Measurements from ENCODE around the gene TRAPPC12. TPM values are rescaled to one million over a fixed set of nuclear protein-coding genes. Genes with fewer than 3 reads are reported as not detected.
"Not testable (repeated sequence)": the region's sequence is repeated elsewhere in the genome, so short reads cannot be mapped to it uniquely, and the experiment has no call there.

TRAPPC12 gene
- total RNA-seq, 1 donor from 2014 or later, result 101 TPM

DNA sequence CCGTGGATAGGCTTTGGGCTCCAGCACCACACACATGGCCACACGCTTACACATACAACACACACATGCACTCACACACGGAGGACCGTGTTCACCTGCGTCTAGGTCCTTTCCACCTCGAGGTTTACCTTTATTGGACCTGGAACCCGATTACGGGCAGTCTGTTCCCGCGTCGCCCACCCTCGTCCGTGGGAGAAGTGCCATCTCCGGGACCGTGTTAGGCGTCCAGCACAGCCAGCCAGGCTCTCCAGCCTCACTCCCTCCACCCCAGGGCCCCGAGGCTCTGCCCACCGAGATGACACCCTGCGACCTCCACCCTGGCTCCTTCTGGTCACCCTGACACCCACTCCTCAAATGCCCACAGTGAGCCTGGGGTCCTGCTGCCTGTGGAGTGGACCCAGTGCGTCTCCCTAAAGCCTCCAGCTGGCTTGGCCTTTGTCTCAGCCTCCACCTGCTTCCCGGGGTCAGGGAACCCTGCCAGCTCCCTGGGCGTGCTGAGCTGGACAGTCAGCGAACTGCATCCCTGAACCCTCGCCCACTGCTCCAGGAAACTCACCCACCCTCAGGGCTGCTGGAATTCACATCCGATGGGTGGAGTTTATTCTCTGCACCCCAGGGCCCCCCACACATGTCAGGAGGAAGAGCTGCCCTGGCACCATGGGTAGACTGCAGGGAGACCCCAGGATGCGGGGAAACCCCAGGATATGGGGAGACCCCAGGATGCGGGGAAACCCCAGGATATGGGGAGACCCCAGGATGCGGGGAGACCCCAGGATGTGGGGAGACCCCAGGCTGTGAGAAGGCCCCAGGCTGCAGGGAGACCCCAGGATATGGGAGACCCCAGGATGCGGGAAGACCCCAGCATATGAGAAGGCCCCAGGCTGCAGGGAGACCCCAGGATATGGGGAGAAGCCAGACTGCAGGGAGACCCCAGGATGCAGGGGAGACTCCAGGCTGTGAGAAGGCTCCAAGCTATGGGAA, 106.8 kb downstream of the TRAPPC12 start:
- Mint-ChIP-seq H3K27me3 (ENCODE audit: insufficient read depth) (no peaks in the 10 kb centered on the region), H3K36me3 (ENCODE audit: low read depth) (peaks cover 3% of the 10 kb centered on the region), H3K9me3 (no peaks in the 10 kb centered on the region), H3K27ac (no peak overlapping the region), H3K4me3 (no peak overlapping the region), H3K4me1 (ENCODE audit: low read depth) (no peaks in the 10 kb centered on the region)
- intact Hi-C loops (cut with micrococcal nuclease), result no loop called here
- DNase-seq (ENCODE audit: low spot score), result no peak

DNA sequence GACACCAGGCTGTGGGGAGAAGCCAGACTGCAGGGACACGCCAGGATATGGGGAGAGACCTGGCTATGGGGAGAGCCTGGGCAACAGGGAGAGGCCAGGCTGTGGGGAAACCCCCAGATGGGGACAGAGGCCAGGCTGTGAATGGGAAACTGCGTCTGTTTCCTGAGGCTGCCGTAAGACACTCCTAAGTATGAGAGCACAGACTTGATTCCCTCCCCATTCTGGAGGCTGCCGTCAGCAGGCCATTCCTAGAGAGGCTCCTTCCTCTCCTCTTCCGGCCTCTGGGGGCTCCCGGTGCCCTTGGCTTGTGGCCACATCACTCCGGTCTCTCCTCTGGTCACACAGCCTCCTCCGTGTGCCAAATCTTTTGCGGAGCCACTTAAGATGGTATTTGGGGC, 107.5 kb downstream of the TRAPPC12 start:
- no peak for DNase-seq (ENCODE audit: low spot score)
- H3K4me3 Mint-ChIP-seq, result no peak overlapping the region
- peaks cover 3% of the 10 kb centered on the region for H3K36me3 Mint-ChIP-seq (ENCODE audit: low read depth)
- intact Hi-C loops (cut with micrococcal nuclease), result no loop called here
- no peaks in the 10 kb centered on the region for H3K27me3 Mint-ChIP-seq (ENCODE audit: insufficient read depth)
- no peaks in the 10 kb centered on the region for H3K9me3 Mint-ChIP-seq
- no peak overlapping the region for H3K27ac Mint-ChIP-seq
- no peaks in the 10 kb centered on the region for H3K4me1 Mint-ChIP-seq (ENCODE audit: low read depth)

DNA sequence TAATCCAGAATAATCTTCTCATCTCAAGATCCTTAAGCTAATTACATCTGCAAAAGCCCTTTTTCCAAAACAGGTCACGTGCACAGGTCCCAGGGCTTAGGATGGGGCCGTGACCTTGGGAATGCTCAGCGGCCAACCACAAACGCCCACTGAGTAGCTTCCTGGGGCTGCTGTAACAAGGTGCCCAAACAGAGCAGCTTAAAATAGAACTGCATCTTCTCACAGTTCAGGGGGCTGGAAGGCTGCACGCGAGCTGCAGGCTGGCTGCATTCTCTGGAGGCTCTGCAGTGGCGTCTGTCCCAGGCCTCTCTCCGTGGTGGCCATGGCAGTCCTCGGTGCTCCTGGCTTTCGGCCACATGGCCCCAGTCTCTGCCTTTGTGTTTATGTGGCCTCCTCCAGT, 107.9 kb downstream of the TRAPPC12 start:
- DNase-seq (ENCODE audit: low spot score), result no peak
- H3K27ac Mint-ChIP-seq, result no peak overlapping the region
- peaks cover 3% of the 10 kb centered on the region for H3K36me3 Mint-ChIP-seq (ENCODE audit: low read depth)
- H3K4me3 Mint-ChIP-seq, result no peak overlapping the region
- no peaks in the 10 kb centered on the region for H3K27me3 Mint-ChIP-seq (ENCODE audit: insufficient read depth)
- H3K9me3 Mint-ChIP-seq, result no peaks in the 10 kb centered on the region
- intact Hi-C loops (cut with micrococcal nuclease), result no loop called here
- no peaks in the 10 kb centered on the region for H3K4me1 Mint-ChIP-seq (ENCODE audit: low read depth)

DNA sequence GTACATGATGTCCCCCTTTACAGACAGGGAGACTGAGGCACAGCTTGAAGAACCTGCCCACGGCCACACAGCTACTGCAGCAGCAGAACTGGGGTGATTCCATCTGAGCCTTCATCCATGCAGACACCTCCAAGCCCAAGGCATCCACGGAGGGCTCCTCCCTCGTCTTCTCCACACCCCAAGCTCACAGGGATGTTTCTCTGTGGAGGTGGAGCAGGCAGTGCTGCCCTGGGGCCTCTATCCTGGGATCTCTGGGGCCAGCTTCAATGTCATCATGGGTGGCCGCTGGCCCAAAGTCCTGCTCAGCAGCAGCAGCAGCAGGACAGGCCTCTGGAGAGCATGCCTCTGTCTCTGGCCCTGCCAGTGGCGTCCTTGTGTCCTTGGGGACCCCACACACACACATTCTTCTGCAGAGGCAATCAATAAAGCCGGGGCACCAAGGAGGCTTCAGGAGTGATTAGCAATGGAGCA, 108.6 kb downstream of the TRAPPC12 start:
- no peaks in the 10 kb centered on the region for H3K27me3 Mint-ChIP-seq (ENCODE audit: insufficient read depth)
- no peaks in the 10 kb centered on the region for H3K9me3 Mint-ChIP-seq
- intact Hi-C loops (cut with micrococcal nuclease), result no loop called here
- H3K36me3 Mint-ChIP-seq (ENCODE audit: low read depth), result peaks cover 3% of the 10 kb centered on the region
- H3K4me1 Mint-ChIP-seq (ENCODE audit: low read depth), result no peaks in the 10 kb centered on the region
- no peak overlapping the region for H3K27ac Mint-ChIP-seq
- no peak for DNase-seq (ENCODE audit: low spot score)
- no peak overlapping the region for H3K4me3 Mint-ChIP-seq

DNA sequence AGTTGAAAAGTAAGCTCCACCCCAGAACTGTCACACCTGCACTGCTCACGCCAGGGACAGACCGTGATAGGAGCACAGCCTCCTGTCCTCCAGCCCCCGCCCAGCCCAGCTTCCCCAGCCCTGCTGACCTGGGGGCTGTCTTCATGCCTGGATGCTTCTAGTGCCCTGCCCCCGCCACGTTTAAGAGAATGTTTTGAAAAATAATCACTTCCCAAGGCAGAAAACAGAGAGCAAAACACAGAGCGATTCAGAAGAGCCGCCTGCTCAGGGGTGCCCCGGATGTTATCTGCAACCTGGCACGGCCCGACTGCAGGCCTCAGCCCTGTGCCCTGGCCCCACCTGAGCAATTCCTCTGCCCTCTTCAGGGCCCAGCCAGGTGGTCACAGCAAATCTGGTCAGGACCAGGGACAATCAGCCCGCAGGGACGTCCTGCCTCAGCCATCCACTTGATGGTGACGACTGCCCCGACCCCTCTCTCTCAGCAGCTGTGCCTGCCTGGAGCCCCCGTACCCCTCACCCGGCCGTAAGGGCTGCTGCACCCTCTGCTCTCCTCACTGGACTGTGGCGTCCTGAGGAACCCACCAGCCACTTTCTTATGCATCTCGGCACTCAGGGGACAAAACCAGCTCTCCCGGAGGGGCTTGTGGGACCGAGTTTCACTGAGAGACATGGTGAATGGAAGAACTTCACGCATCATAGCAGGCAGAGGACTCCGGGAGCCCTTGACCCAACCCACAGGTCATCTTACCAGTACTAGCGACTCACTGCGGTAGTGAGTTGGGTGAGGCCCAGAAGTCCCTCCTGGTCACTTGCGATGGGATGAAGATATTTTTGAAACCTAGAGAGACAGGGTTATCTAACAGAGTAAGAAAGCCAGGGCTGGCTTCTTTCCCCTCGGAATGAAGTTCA, 109.6 kb downstream of the TRAPPC12 start:
- Mint-ChIP-seq H3K4me1 (ENCODE audit: low read depth) (no peaks in the 10 kb centered on the region), H3K9me3 (no peaks in the 10 kb centered on the region), H3K4me3 (no peak overlapping the region), H3K27ac (no peak overlapping the region), H3K36me3 (ENCODE audit: low read depth) (peaks cover 3% of the 10 kb centered on the region), H3K27me3 (ENCODE audit: insufficient read depth) (no peaks in the 10 kb centered on the region)
- intact Hi-C loops (cut with micrococcal nuclease), result no loop called here
- no peak for DNase-seq (ENCODE audit: low spot score)

DNA sequence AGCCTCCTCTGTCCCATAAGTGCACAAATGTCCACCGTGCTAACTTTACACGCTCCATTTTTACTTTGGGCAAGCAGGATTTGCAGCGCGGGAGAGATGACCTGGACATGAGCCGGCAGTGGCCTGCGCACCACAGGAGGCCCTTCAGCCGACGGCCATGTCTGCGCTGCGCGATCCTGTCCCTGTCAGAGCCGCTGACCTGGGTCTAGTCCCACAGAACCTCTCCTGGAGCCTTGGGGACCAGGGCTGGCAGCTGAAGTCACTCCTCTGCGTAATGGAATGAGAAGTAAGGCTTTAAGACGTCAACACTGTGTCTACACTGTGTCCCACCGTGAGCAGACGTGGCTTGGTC, 110.2 kb downstream of the TRAPPC12 start:
- H3K27ac Mint-ChIP-seq, result no peak overlapping the region
- H3K4me1 Mint-ChIP-seq (ENCODE audit: low read depth), result no peaks in the 10 kb centered on the region
- H3K36me3 Mint-ChIP-seq (ENCODE audit: low read depth), result peaks cover 3% of the 10 kb centered on the region
- intact Hi-C loops (cut with micrococcal nuclease), result no loop called here
- no peak for DNase-seq (ENCODE audit: low spot score)
- H3K9me3 Mint-ChIP-seq, result no peaks in the 10 kb centered on the region
- H3K4me3 Mint-ChIP-seq, result no peak overlapping the region
- H3K27me3 Mint-ChIP-seq (ENCODE audit: insufficient read depth), result no peaks in the 10 kb centered on the region

DNA sequence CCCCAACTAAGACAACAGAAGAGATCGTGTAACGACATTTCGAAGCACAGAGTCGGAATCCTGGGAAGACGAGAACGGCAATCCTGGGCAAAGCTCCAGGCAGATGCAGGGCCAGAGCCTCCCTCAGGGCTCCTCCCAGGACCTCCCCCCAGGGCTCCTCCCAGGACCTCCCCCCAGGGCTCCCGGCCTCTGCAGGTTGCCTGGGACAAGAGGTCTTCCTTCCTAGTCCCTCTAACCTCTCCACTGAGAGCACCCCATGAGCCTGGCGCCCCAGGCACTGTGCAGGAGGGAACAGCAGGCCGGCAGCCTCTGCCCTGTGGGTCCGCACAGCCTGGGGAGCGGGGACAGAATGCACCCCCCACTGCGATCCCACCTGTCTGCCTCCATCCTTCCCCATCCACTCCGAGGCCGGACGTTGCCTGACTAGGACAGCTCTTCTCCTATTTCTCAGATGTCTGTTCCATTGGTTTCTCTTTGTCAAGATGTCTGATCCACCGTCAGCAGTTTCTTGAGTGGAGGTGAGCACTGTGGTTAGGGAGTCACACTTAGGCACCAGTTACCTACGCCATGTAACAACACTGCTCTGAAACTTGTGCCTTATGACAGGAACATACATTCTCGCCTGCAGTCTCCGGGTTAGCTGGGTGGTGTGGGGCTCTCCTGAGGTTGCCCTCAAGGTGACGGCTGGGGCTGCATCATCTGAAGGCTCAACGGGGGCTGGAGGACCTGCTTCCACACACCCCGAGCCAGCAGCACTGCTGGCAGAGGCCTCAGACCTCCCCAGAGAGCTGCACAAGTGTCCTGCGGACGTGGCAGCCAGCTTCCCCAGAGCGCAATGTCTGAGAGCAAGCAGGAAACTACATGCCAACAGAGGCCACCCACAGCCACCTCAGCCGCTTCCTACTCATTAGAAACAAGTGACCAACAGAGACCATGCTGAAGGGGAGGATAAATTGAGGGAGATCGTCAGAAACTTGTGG, 111.0 kb downstream of the TRAPPC12 start:
- intact Hi-C loops (cut with micrococcal nuclease), result no loop called here
- Mint-ChIP-seq H3K4me1 (ENCODE audit: low read depth) (no peaks in the 10 kb centered on the region), H3K4me3 (no peak overlapping the region), H3K27me3 (ENCODE audit: insufficient read depth) (no peaks in the 10 kb centered on the region), H3K9me3 (no peaks in the 10 kb centered on the region), H3K27ac (no peak overlapping the region), H3K36me3 (ENCODE audit: low read depth) (peaks cover 3% of the 10 kb centered on the region)
- no peak for DNase-seq (ENCODE audit: low spot score)

DNA sequence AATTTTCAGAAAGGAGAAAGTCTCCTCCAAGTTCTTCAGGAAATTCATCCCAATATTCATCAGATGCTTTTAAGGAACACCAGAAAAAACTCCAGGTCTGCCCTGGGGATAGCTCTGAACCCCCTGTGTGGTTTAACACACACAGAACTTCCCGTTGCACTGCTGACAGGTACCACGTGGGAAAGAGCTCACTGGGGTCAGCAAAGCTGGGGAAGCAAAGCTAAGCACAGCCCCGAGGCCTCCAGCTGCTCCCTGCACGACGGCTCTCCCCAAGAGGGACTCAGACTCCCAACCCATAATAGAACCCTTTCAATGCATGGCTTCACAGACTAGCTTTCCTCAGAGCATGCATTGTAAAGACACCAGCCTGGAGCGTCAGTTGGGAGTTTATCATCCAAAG, 111.8 kb downstream of the TRAPPC12 start:
- H3K9me3 Mint-ChIP-seq, result no peaks in the 10 kb centered on the region
- H3K4me1 Mint-ChIP-seq (ENCODE audit: low read depth), result no peaks in the 10 kb centered on the region
- no peaks in the 10 kb centered on the region for H3K27me3 Mint-ChIP-seq (ENCODE audit: insufficient read depth)
- no peak for DNase-seq (ENCODE audit: low spot score)
- intact Hi-C loops (cut with micrococcal nuclease), result no loop called here
- no peak overlapping the region for H3K27ac Mint-ChIP-seq
- H3K4me3 Mint-ChIP-seq, result no peak overlapping the region
- no peaks in the 10 kb centered on the region for H3K36me3 Mint-ChIP-seq (ENCODE audit: low read depth)

DNA sequence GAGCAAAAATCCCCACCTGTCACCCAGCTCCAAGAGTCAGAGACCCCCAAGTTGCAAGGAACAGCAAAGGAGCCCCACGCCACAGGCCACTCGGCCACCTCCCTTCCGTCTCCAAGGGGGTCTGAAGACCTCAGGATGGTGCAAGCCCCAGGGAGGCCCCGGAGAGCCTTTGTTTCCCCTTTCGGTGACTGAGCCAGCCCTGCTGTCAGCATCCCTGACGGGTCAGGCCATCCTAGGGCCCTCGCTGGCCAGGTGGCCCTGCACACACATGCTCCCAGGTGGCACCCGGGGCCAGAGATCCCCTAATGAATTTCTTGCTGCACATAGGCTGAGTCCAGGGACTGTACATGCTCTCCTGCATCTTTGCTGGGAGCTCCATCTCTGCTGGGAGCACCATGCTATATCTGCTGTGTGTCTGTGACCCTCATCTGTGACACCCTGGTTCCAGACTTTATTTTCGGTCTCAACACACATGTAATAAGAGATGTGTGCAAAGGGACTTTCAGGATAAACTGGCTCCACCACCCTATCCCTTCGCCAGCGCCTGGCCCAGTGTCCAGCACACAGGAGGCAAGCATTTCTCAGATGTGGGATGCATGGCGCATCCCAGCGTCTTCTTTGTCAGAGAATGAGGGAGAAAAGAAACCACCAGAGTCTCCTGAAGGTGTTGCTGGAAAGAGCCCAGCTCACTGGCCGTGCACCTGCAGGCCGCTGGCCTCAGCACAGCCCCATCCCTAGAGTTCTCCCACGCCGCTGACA, 112.4 kb downstream of the TRAPPC12 start:
- H3K9me3 Mint-ChIP-seq, result no peaks in the 10 kb centered on the region
- intact Hi-C loops (cut with micrococcal nuclease), result no loop called here
- no peaks in the 10 kb centered on the region for H3K4me1 Mint-ChIP-seq (ENCODE audit: low read depth)

DNA sequence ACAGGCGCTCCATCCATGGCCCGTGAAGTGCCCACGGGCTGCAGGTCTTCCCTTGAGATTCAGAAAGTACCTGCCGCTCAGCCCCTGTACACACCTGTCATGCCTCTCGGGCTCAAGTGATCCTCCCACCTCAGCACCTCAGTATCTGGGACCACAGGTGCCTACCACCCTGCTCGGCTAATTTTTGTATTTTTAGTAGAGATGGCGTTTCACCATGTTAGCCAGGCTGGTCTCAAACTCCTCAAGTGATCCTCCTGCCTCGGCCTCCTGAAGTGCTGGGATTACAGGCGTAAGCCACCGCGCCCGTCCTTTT, 112.9 kb downstream of the TRAPPC12 start:
- H3K4me3 Mint-ChIP-seq; H3K27me3 Mint-ChIP-seq (ENCODE audit: insufficient read depth); H3K27ac Mint-ChIP-seq; DNase-seq (ENCODE audit: low spot score); intact Hi-C loops (cut with micrococcal nuclease); H3K4me1 Mint-ChIP-seq (ENCODE audit: low read depth); H3K36me3 Mint-ChIP-seq (ENCODE audit: low read depth); H3K9me3 Mint-ChIP-seq: not testable (repeated sequence)

More for the DNA sequence above, 112.4 kb downstream of the TRAPPC12 start:
- no peak overlapping the region for H3K27ac Mint-ChIP-seq
- no peaks in the 10 kb centered on the region for H3K27me3 Mint-ChIP-seq (ENCODE audit: insufficient read depth)
- H3K36me3 Mint-ChIP-seq (ENCODE audit: low read depth), result peaks cover 1% of the 10 kb centered on the region
- no peak overlapping the region for H3K4me3 Mint-ChIP-seq
- no peak for DNase-seq (ENCODE audit: low spot score)

DNA sequence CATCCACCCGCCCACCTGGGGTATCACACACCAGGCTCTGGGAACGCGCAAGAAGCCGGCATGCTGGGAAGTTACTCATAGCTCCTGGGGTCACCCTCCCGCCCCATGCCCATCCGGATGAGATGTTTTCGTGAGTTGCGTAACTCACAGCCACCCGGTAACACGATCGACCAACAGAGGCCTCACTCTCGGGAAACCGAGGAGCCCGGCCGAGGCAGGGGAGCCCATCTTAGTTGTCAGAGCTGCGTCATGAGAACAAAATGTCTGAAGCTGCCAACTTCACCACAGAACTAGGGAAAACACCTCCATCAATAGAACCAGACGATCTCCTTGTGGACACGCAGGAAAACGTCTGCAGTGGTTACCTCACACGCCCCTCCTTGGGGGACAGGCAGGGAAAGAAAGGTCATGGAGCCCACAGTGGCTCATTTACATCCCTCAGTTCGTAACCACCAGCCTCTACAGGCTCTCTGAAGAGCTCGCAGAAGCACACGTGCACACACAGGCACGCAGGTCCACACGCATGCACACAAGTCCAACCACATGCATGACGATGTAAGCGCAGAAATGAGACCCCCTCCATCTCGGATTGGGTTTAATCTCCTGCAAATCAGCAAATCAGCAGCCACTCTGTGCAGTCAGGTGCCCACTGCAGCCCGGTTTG, 113.6 kb downstream of the TRAPPC12 start:
- no peaks in the 10 kb centered on the region for H3K4me1 Mint-ChIP-seq (ENCODE audit: low read depth)
- intact Hi-C loops (cut with micrococcal nuclease), result no loop called here
- H3K9me3 Mint-ChIP-seq, result no peaks in the 10 kb centered on the region
- peaks cover 3% of the 10 kb centered on the region for H3K36me3 Mint-ChIP-seq (ENCODE audit: low read depth)
- H3K27me3 Mint-ChIP-seq (ENCODE audit: insufficient read depth), result no peaks in the 10 kb centered on the region
- no peak for DNase-seq (ENCODE audit: low spot score)
- no peak overlapping the region for H3K4me3 Mint-ChIP-seq
- no peak overlapping the region for H3K27ac Mint-ChIP-seq

Data from activated T-helper 1 cell treated with anti-CD3 and anti-CD28 coated beads, Interleukin-12 subunit alpha, Interleukin-12 subunit beta, Interleukin-2, Interleukin-4 antibody, amounts not matched to agents 30 ng/mL and 10 ng/mL and 1 ng/mL, durations not matched to agents 14 hours and 24 hours and 36 hours (primary cell).